Femur (tissue), 1 donor: ENCODE results near the gene SOWAHA.
"Not testable (repeated sequence)": the region's sequence is repeated elsewhere in the genome, so short reads cannot be mapped to it uniquely, and the experiment has no call there.

ENCODE experiments used
- DNase-seq: peaks from one replicate; pipeline ENCODE4 v3.0.0-alpha.2; 2017

Gene SOWAHA

GRCh38 chr5:132828846-132829494 is 15.9 kb downstream of the SOWAHA start:
- no peak for DNase-seq

- peak; percentile 78 for DNase-seq
Observed at GRCh38 chr5:132829742-132830435, 16.8 kb downstream of the SOWAHA start.

- peak; percentile 55 for DNase-seq
Observed at GRCh38 chr5:132830436-132831094, 17.5 kb downstream of the SOWAHA start, which contains the start of gene SHROOM1. Gene SHROOM1, minus strand, starts transcription at chr5:132830647. Its CDS starts 4,507 bp downstream, at chr5:132826140.

- no peak for DNase-seq
Observed at GRCh38 chr5:132831095-132831860, 18.2 kb downstream of the SOWAHA start.

GRCh38 chr5:132832612-132833011 is 19.5 kb downstream of the SOWAHA start:
- no peak for DNase-seq

- DNase-seq, result no peak
Observed at GRCh38 chr5:132834057-132834456, 21.0 kb downstream of the SOWAHA start.

GRCh38 chr5:132836852-132837251 is 23.8 kb downstream of the SOWAHA start:
- no peak for DNase-seq

- no peak for DNase-seq
Observed at GRCh38 chr5:132837868-132838267, 24.8 kb downstream of the SOWAHA start.

- no peak for DNase-seq
Observed at GRCh38 chr5:132838516-132839282, 25.6 kb downstream of the SOWAHA start.

- no peak for DNase-seq
Observed at GRCh38 chr5:132839426-132840301, 26.6 kb downstream of the SOWAHA start.

- DNase-seq, result no peak
Observed at GRCh38 chr5:132840313-132840712, 27.2 kb downstream of the SOWAHA start.

GRCh38 chr5:132840896-132841295 is 27.8 kb downstream of the SOWAHA start:
- DNase-seq, result no peak

GRCh38 chr5:132841305-132841704 is 28.2 kb downstream of the SOWAHA start:
- no peak for DNase-seq

- no peak for DNase-seq
Observed at GRCh38 chr5:132848270-132848669, 35.2 kb downstream of the SOWAHA start.

- DNase-seq, result no peak
Observed at GRCh38 chr5:132849347-132849746, 36.2 kb downstream of the SOWAHA start.

GRCh38 chr5:132850066-132850465 is 37.0 kb downstream of the SOWAHA start:
- DNase-seq, result no peak

GRCh38 chr5:132853323-132853722 is 40.2 kb downstream of the SOWAHA start:
- DNase-seq, result no peak

- DNase-seq, result no peak
Observed at GRCh38 chr5:132853790-132854189, 40.7 kb downstream of the SOWAHA start.

- DNase-seq, result no peak
Observed at GRCh38 chr5:132854301-132854700, 41.2 kb downstream of the SOWAHA start.

- not testable (repeated sequence) for DNase-seq
Observed at GRCh38 chr5:132854992-132855391, 41.9 kb downstream of the SOWAHA start.

GRCh38 chr5:132856011-132856410 is 42.9 kb downstream of the SOWAHA start:
- no peak for DNase-seq
